HepG2 (cell line): ENCODE measurements around the gene PNKD. TPM values are rescaled to one million over a fixed set of nuclear protein-coding genes. Genes with fewer than 3 reads are reported as not detected.
A peak's percentile ranks its signal among the peaks of the same experiment; 100 is the strongest.

ENCODE experiments used
- ATAD3A ChIP-seq: sonication (generic); formaldehyde crosslinking; IDR thresholded peaks from 2 replicates; pipeline ENCODE4 v1.4.0; 2020; ENCODE audit warnings: missing genetic modification reagents
- BORCS8-MEF2B ChIP-seq: sonication (generic); formaldehyde crosslinking; IDR thresholded peaks from 2 replicates; pipeline ENCODE4 v1.8.0; 2022; ENCODE audit warnings: mild to moderate bottlenecking, missing genetic modification reagents
- CBX2 ChIP-seq, 2 experiments: fragments of 200-600 bp in 1 of 2; sonication (generic); formaldehyde crosslinking in 1 of 2; IDR thresholded peaks; 2 replicates each; pipeline versions ENCODE4 v1.7.0 to v1.8.1; 2018 to 2022; ENCODE audit warnings: low read depth in 2 of 2, low read length in 1 of 2, mild to moderate bottlenecking in 1 of 2, missing genetic modification reagents in 1 of 2
- MED1 ChIP-seq: sonication (generic); formaldehyde crosslinking; IDR thresholded peaks from 2 replicates; pipeline ENCODE4 v1.4.0; 2020; ENCODE audit warnings: missing genetic modification reagents
- SIN3B ChIP-seq: fragments of 150-350 bp; IDR thresholded peaks from 2 replicates; pipeline ENCODE4 v1.6.1; 2014; ENCODE audit warnings: low read length
- TARDBP ChIP-seq: sonication (generic); formaldehyde crosslinking; IDR thresholded peaks from 2 replicates; pipeline ENCODE4 v1.8.0; 2022; ENCODE audit warnings: mild to moderate bottlenecking, missing genetic modification reagents
- TEAD3 ChIP-seq: optimal IDR thresholded peaks from 2 replicates; pipeline ENCODE3; 2016; ENCODE audit warnings: borderline replicate concordance
- ZNF17 ChIP-seq: sonication (generic); formaldehyde crosslinking; IDR thresholded peaks from 2 replicates; pipeline ENCODE4 v1.5.0; 2020; ENCODE audit warnings: mild to moderate bottlenecking, missing genetic modification reagents
- ZNF792 ChIP-seq: IDR thresholded peaks from 2 replicates; pipeline ENCODE4 v1.6.1; 2016
- polyA plus RNA-seq, 8 experiments: library from polyadenylated mRNA; depleted of rRNA in 3 of 8; stranded (reverse) in 7 of 8; unstranded in 1 of 8; fragments of >200 nt; fragmentation: Illumina TruSeq in 4 of 8; extraction: Trizol in 4 of 8; gene quantifications; 2 replicates each; pipeline versions ENCODE4 v1.2.1 to v1.2.3, GENCODE V29; 2011 to 2016; ENCODE audit warnings: low read depth in 4 of 8, missing spikeins in 1 of 8, mixed read lengths in 1 of 8; ENCODE audit not compliant: insufficient read depth in 1 of 8
- total RNA-seq, 5 experiments: library from RNA; depleted of rRNA; stranded (reverse); fragments of >200 nt; fragmentation: Illumina TruSeq; extraction: Trizol; gene quantifications; 2 replicates each; pipeline ENCODE4 v1.2.3, GENCODE V29; 2016; ENCODE audit warnings: low read depth in 1 of 5
- TF ChIP-seq, protein P1 (sequence below): sonication (generic); formaldehyde crosslinking; IDR thresholded peaks from 2 replicates; pipeline ENCODE4 v1.9.0; 2022; ENCODE audit warnings: missing genetic modification reagents, mild to moderate bottlenecking, borderline replicate concordance
- TF ChIP-seq, protein P2 (sequence below): sonication (generic); formaldehyde crosslinking; IDR thresholded peaks from 2 replicates; pipeline ENCODE4 v1.4.0; 2020; ENCODE audit warnings: mild to moderate bottlenecking, missing genetic modification reagents
- TF ChIP-seq, protein P3 (sequence below): sonication (generic); formaldehyde crosslinking; IDR thresholded peaks from 2 replicates; pipeline ENCODE4 v1.5.1; 2020; ENCODE audit warnings: mild to moderate bottlenecking, missing genetic modification reagents, moderate library complexity
- TF ChIP-seq, protein P4 (sequence below): sonication (generic); formaldehyde crosslinking; IDR thresholded peaks from 2 replicates; pipeline ENCODE4 v1.5.0; 2020; ENCODE audit warnings: mild to moderate bottlenecking, missing genetic modification reagents, moderate library complexity
- TF ChIP-seq, protein P5 (sequence below): IDR thresholded peaks from 2 replicates; pipeline ENCODE4 v1.6.1; 2012; ENCODE audit warnings: inconsistent platforms
- TF ChIP-seq, protein P6 (sequence below): sonication (generic); formaldehyde crosslinking; IDR thresholded peaks from 2 replicates; pipeline ENCODE4 v1.4.0; 2020; ENCODE audit warnings: missing genetic modification reagents

Gene PNKD
- total and polyA plus RNA-seq, 2 of the 13 experiments (the other 11 are each of a cell fraction or from before 2014, with no cell fraction given): 55.9 to 80.4 TPM

DNA sequence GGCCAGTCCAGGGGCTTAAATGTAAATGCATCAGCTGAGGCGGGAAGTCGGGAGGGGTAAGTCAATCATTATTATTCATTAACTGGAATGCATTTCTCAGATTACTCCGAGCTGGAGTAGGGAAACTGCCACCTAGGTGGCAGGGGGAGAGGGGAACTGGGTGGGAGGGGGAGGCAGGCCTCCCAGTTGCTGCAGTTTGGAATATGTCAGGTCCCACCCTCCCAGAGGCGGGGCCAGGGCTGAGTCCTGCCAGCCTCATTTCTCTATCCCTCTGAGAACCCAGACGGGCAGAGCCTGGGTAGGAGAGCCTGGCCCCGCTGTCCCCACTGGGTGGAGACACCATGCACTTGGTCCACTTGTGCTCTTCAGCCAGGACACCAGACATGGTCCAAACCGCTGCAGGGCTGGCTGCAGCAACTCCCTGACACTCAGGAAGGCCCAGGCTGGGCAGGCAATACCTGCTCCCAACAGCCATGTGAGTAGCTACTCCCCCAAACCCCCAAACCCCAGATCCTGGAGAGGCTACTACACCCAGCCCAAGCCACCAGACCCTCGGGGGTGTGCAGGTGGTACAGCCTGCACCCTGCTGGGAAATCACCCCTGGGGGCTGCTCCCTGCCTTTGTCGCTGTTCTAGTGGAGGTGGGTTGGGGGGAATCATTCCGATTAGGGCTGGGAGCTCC lies 9.4 kb upstream of the PNKD start, which contains the start of gene GPBAR1 (continued):
- TF ChIP-seq, protein P1, sequence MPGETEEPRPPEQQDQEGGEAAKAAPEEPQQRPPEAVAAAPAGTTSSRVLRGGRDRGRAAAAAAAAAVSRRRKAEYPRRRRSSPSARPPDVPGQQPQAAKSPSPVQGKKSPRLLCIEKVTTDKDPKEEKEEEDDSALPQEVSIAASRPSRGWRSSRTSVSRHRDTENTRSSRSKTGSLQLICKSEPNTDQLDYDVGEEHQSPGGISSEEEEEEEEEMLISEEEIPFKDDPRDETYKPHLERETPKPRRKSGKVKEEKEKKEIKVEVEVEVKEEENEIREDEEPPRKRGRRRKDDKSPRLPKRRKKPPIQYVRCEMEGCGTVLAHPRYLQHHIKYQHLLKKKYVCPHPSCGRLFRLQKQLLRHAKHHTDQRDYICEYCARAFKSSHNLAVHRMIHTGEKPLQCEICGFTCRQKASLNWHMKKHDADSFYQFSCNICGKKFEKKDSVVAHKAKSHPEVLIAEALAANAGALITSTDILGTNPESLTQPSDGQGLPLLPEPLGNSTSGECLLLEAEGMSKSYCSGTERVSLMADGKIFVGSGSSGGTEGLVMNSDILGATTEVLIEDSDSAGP: 0 out of 2 replicates have a peak, but pooled peaks have one; percentile 29
- TF ChIP-seq ATAD3A (no peak), TEAD3 (CRISPR knock-in tag) (peak; percentile 28), BORCS8-MEF2B (CRISPR knock-in tag) (peak; percentile 33; the same call in 1 of the 2 replicates), CBX2 (IDR thresholded peaks at IDR 0.05; ENCODE audit: low read depth, low read length) (no peak), CBX2 (CRISPR knock-in tag; IDR thresholded peaks at IDR 0.05; ENCODE audit: low read depth) (no peak), TARDBP (CRISPR knock-in tag) (0 out of 2 replicates have a peak, but pooled peaks have one; percentile 20), MED1 (no peak), ZNF792 (CRISPR knock-in tag) (no peak), ZNF17 (no peak), SIN3B (no peak)
- TF ChIP-seq, protein P2, sequence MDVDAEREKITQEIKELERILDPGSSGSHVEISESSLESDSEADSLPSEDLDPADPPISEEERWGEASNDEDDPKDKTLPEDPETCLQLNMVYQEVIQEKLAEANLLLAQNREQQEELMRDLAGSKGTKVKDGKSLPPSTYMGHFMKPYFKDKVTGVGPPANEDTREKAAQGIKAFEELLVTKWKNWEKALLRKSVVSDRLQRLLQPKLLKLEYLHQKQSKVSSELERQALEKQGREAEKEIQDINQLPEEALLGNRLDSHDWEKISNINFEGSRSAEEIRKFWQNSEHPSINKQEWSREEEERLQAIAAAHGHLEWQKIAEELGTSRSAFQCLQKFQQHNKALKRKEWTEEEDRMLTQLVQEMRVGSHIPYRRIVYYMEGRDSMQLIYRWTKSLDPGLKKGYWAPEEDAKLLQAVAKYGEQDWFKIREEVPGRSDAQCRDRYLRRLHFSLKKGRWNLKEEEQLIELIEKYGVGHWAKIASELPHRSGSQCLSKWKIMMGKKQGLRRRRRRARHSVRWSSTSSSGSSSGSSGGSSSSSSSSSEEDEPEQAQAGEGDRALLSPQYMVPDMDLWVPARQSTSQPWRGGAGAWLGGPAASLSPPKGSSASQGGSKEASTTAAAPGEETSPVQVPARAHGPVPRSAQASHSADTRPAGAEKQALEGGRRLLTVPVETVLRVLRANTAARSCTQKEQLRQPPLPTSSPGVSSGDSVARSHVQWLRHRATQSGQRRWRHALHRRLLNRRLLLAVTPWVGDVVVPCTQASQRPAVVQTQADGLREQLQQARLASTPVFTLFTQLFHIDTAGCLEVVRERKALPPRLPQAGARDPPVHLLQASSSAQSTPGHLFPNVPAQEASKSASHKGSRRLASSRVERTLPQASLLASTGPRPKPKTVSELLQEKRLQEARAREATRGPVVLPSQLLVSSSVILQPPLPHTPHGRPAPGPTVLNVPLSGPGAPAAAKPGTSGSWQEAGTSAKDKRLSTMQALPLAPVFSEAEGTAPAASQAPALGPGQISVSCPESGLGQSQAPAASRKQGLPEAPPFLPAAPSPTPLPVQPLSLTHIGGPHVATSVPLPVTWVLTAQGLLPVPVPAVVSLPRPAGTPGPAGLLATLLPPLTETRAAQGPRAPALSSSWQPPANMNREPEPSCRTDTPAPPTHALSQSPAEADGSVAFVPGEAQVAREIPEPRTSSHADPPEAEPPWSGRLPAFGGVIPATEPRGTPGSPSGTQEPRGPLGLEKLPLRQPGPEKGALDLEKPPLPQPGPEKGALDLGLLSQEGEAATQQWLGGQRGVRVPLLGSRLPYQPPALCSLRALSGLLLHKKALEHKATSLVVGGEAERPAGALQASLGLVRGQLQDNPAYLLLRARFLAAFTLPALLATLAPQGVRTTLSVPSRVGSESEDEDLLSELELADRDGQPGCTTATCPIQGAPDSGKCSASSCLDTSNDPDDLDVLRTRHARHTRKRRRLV (CRISPR knock-in tag): no peak
- TF ChIP-seq, protein P3, sequence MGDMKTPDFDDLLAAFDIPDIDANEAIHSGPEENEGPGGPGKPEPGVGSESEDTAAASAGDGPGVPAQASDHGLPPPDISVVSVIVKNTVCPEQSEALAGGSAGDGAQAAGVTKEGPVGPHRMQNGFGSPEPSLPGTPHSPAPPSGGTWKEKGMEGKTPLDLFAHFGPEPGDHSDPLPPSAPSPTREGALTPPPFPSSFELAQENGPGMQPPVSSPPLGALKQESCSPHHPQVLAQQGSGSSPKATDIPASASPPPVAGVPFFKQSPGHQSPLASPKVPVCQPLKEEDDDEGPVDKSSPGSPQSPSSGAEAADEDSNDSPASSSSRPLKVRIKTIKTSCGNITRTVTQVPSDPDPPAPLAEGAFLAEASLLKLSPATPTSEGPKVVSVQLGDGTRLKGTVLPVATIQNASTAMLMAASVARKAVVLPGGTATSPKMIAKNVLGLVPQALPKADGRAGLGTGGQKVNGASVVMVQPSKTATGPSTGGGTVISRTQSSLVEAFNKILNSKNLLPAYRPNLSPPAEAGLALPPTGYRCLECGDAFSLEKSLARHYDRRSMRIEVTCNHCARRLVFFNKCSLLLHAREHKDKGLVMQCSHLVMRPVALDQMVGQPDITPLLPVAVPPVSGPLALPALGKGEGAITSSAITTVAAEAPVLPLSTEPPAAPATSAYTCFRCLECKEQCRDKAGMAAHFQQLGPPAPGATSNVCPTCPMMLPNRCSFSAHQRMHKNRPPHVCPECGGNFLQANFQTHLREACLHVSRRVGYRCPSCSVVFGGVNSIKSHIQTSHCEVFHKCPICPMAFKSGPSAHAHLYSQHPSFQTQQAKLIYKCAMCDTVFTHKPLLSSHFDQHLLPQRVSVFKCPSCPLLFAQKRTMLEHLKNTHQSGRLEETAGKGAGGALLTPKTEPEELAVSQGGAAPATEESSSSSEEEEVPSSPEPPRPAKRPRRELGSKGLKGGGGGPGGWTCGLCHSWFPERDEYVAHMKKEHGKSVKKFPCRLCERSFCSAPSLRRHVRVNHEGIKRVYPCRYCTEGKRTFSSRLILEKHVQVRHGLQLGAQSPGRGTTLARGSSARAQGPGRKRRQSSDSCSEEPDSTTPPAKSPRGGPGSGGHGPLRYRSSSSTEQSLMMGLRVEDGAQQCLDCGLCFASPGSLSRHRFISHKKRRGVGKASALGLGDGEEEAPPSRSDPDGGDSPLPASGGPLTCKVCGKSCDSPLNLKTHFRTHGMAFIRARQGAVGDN (CRISPR knock-in tag): peak; percentile 10; the same call in 1 of the 2 replicates
- TF ChIP-seq, protein P4, sequence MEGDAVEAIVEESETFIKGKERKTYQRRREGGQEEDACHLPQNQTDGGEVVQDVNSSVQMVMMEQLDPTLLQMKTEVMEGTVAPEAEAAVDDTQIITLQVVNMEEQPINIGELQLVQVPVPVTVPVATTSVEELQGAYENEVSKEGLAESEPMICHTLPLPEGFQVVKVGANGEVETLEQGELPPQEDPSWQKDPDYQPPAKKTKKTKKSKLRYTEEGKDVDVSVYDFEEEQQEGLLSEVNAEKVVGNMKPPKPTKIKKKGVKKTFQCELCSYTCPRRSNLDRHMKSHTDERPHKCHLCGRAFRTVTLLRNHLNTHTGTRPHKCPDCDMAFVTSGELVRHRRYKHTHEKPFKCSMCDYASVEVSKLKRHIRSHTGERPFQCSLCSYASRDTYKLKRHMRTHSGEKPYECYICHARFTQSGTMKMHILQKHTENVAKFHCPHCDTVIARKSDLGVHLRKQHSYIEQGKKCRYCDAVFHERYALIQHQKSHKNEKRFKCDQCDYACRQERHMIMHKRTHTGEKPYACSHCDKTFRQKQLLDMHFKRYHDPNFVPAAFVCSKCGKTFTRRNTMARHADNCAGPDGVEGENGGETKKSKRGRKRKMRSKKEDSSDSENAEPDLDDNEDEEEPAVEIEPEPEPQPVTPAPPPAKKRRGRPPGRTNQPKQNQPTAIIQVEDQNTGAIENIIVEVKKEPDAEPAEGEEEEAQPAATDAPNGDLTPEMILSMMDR (CRISPR knock-in tag): peak; percentile 50
- TF ChIP-seq, protein P5, sequence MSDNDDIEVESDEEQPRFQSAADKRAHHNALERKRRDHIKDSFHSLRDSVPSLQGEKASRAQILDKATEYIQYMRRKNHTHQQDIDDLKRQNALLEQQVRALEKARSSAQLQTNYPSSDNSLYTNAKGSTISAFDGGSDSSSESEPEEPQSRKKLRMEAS: no peak
- TF ChIP-seq, protein P6, sequence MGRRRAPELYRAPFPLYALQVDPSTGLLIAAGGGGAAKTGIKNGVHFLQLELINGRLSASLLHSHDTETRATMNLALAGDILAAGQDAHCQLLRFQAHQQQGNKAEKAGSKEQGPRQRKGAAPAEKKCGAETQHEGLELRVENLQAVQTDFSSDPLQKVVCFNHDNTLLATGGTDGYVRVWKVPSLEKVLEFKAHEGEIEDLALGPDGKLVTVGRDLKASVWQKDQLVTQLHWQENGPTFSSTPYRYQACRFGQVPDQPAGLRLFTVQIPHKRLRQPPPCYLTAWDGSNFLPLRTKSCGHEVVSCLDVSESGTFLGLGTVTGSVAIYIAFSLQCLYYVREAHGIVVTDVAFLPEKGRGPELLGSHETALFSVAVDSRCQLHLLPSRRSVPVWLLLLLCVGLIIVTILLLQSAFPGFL (CRISPR knock-in tag): no peak
